ENCODE measurements around the gene FAM8A1.

FAM8A1 gene

GRCh38 chr6:17656644-17657043 lies 56.5 kb downstream of the FAM8A1 start:
- DNase-seq (ENCODE audit: low read depth in 2 of 3, low spot score in 2 of 3), result no peak
